Progenitor cell of endocrine pancreas (in vitro differentiated cells): ENCODE data around the gene RETREG3. TPM values are rescaled to one million over a fixed set of nuclear protein-coding genes. Genes with fewer than 3 reads are reported as not detected.

Experiments
- DNase-seq: peaks from one replicate; pipeline ENCODE4 v3.0.0; 2021; ENCODE audit warnings: low spot score; ENCODE audit not compliant: unreplicated experiment
- H3K27ac Mint-ChIP-seq: 2 replicates; pipeline ENCODE4 v1.8.0; 2021; ENCODE audit warnings: mild to moderate bottlenecking, moderate library complexity, mixed read lengths
- H3K27me3 Mint-ChIP-seq: 2 replicates; pipeline ENCODE4 v1.8.0; 2021; ENCODE audit warnings: mixed read lengths
- H3K36me3 Mint-ChIP-seq: 2 replicates; pipeline ENCODE4 v1.8.0; 2022; ENCODE audit warnings: mixed read lengths; ENCODE audit not compliant: insufficient read depth
- H3K4me1 Mint-ChIP-seq: 2 replicates; pipeline ENCODE4 v1.8.0; 2021; ENCODE audit warnings: low read depth, mixed read lengths
- H3K4me3 Mint-ChIP-seq: 2 replicates; pipeline ENCODE4 v1.8.0; 2021; ENCODE audit warnings: low read depth, mild to moderate bottlenecking, moderate library complexity, mixed read lengths
- H3K9me3 Mint-ChIP-seq: 2 replicates; pipeline ENCODE4 v1.8.0; 2021; ENCODE audit warnings: low read depth, mixed read lengths
- total RNA-seq: library from RNA; stranded (reverse); gene quantifications from 2 replicates; pipeline ENCODE4 v1.2.1, GENCODE V29; 2021
- TF ChIP-seq, protein P1 (sequence below): fragments of 200-600 bp; sonication (generic); IDR thresholded peaks from one replicate; pipeline ENCODE4 v1.5.0; 2021; ENCODE audit warnings: antibody characterized with exemption, mild to moderate bottlenecking; ENCODE audit not compliant: unreplicated experiment

The RETREG3 gene
- total RNA-seq, 1 donor from 2014 or later = 80.5 TPM

GRCh38 chr17:42591411-42591810 lies 17.8 kb downstream of the RETREG3 start:
- H3K27me3 Mint-ChIP-seq = no peaks in the 10 kb centered on the region
- peaks cover 13% of the 10 kb centered on the region for H3K36me3 Mint-ChIP-seq
- no peaks in the 10 kb centered on the region for H3K9me3 Mint-ChIP-seq
- H3K4me3 Mint-ChIP-seq = no peak overlapping the region
- no peaks in the 10 kb centered on the region for H3K4me1 Mint-ChIP-seq
- no peak for DNase-seq
- H3K27ac Mint-ChIP-seq = no peak overlapping the region
- TF ChIP-seq, protein P1, sequence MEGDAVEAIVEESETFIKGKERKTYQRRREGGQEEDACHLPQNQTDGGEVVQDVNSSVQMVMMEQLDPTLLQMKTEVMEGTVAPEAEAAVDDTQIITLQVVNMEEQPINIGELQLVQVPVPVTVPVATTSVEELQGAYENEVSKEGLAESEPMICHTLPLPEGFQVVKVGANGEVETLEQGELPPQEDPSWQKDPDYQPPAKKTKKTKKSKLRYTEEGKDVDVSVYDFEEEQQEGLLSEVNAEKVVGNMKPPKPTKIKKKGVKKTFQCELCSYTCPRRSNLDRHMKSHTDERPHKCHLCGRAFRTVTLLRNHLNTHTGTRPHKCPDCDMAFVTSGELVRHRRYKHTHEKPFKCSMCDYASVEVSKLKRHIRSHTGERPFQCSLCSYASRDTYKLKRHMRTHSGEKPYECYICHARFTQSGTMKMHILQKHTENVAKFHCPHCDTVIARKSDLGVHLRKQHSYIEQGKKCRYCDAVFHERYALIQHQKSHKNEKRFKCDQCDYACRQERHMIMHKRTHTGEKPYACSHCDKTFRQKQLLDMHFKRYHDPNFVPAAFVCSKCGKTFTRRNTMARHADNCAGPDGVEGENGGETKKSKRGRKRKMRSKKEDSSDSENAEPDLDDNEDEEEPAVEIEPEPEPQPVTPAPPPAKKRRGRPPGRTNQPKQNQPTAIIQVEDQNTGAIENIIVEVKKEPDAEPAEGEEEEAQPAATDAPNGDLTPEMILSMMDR = no peak

GRCh38 chr17:42590886-42591285 lies 18.3 kb downstream of the RETREG3 start:
- TF ChIP-seq, protein P1 = no peak
- Mint-ChIP-seq H3K36me3 (peaks cover 11% of the 10 kb centered on the region), H3K27ac (no peak overlapping the region), H3K4me3 (no peak overlapping the region), H3K27me3 (no peaks in the 10 kb centered on the region), H3K4me1 (no peaks in the 10 kb centered on the region), H3K9me3 (no peaks in the 10 kb centered on the region)
- no peak for DNase-seq

- no peaks in the 10 kb centered on the region for H3K9me3 Mint-ChIP-seq
- H3K27ac Mint-ChIP-seq = peak overlapping the region; percentile 28
These were observed 22.5 kb downstream of the RETREG3 start for GRCh38 chr17:42586514-42587230.

GRCh38 chr17:42585353-42585752 lies 23.8 kb downstream of the RETREG3 start:
- TF ChIP-seq, protein P1 = no peak
- H3K27me3 Mint-ChIP-seq = no peaks in the 10 kb centered on the region
- H3K36me3 Mint-ChIP-seq = peaks cover 17% of the 10 kb centered on the region

More at GRCh38 chr17:42586514-42587230, 22.5 kb downstream of the RETREG3 start:
- H3K27me3 Mint-ChIP-seq = no peaks in the 10 kb centered on the region
- H3K4me3 Mint-ChIP-seq = no peak overlapping the region
- DNase-seq = no peak
- H3K36me3 Mint-ChIP-seq = peaks cover 20% of the 10 kb centered on the region
- no peaks in the 10 kb centered on the region for H3K4me1 Mint-ChIP-seq
- TF ChIP-seq, protein P1 = no peak

GRCh38 chr17:42584880-42585279 lies 24.3 kb downstream of the RETREG3 start:
- peaks cover 16% of the 10 kb centered on the region for H3K36me3 Mint-ChIP-seq
- no peaks in the 10 kb centered on the region for H3K9me3 Mint-ChIP-seq
- TF ChIP-seq, protein P1 = no peak
- no peak for DNase-seq
- no peaks in the 10 kb centered on the region for H3K27me3 Mint-ChIP-seq
- H3K27ac Mint-ChIP-seq = peak overlapping the region; percentile 52
- no peaks in the 10 kb centered on the region for H3K4me1 Mint-ChIP-seq
- no peak overlapping the region for H3K4me3 Mint-ChIP-seq

More at GRCh38 chr17:42585353-42585752, 23.8 kb downstream of the RETREG3 start:
- Mint-ChIP-seq H3K9me3 (no peaks in the 10 kb centered on the region), H3K27ac (peak overlapping the region; percentile 52), H3K4me3 (no peak overlapping the region), H3K4me1 (no peaks in the 10 kb centered on the region)
- no peak for DNase-seq
